ENCODE measurements around the gene RPS6KL1.

The RPS6KL1 gene

GRCh38 chr14:74888164-74889158 is 34.6 kb downstream of the RPS6KL1 start:
- DNase-seq (ENCODE audit: low read depth), result no peak
- no peak for TF ChIP-seq CTCF (IDR thresholded peaks at IDR 0.05; ENCODE audit: low read depth, low read length, missing control alignments)
- in situ Hi-C loops (cut with HindIII; ENCODE audit: low sequenced_read_pairs), result no loop called here
- no peak overlapping the region for H3K4me3 ChIP-seq (ENCODE audit: low read depth, low read length)

GRCh38 chr14:74886001-74886400 is 37.1 kb downstream of the RPS6KL1 start:
- in situ Hi-C loops (cut with HindIII; ENCODE audit: low sequenced_read_pairs), result no loop called here

GRCh38 chr14:74882103-74882920 is 40.7 kb downstream of the RPS6KL1 start:
- no peak for TF ChIP-seq CTCF (IDR thresholded peaks at IDR 0.05; ENCODE audit: low read depth, low read length, missing control alignments)
- in situ Hi-C loops (cut with HindIII; ENCODE audit: low sequenced_read_pairs), result no loop called here
- DNase-seq (ENCODE audit: low read depth), result no peak
- peak overlapping the region; percentile 88 for H3K4me3 ChIP-seq (ENCODE audit: low read depth, low read length)

More at GRCh38 chr14:74886001-74886400, 37.1 kb downstream of the RPS6KL1 start:
- H3K4me3 ChIP-seq (ENCODE audit: low read depth, low read length), result no peak overlapping the region
- no peak for TF ChIP-seq CTCF (IDR thresholded peaks at IDR 0.05; ENCODE audit: low read depth, low read length, missing control alignments)
- peak; percentile 76 for DNase-seq (ENCODE audit: low read depth)

- in situ Hi-C loops (cut with HindIII; ENCODE audit: low sequenced_read_pairs), result no loop called here
- TF ChIP-seq CTCF (IDR thresholded peaks at IDR 0.05; ENCODE audit: low read depth, low read length, missing control alignments), result no peak
- H3K4me3 ChIP-seq (ENCODE audit: low read depth, low read length), result peak within 1 kb of the TSS; percentile 88
- peak; percentile 60 for DNase-seq (ENCODE audit: low read depth)
Measured at GRCh38 chr14:74881431-74882102, 41.5 kb downstream of the RPS6KL1 start, which contains the start of gene DLST. Gene DLST, plus strand, starts transcription at chr14:74881916. Its CDS starts 38 bp downstream, at chr14:74881954.

- no peak for DNase-seq (ENCODE audit: low read depth)
- no peak overlapping the region for H3K4me3 ChIP-seq (ENCODE audit: low read depth, low read length)
- in situ Hi-C loops (cut with HindIII; ENCODE audit: low sequenced_read_pairs), result no loop called here
- no peak for TF ChIP-seq CTCF (IDR thresholded peaks at IDR 0.05; ENCODE audit: low read depth, low read length, missing control alignments)
Measured at GRCh38 chr14:74879427-74880182, 43.5 kb downstream of the RPS6KL1 start.

Data from astrocyte of the cerebellum (primary cell).